Neuronal stem cell (in vitro differentiated cells): Measurements from ENCODE around the gene EHMT1.
A peak's percentile ranks its signal among the peaks of the same experiment; 100 is the strongest.

Source experiments
- DNase-seq: peaks from one replicate; pipeline ENCODE4 v3.0.0-alpha.2; 2013; ENCODE audit warnings: low spot score
- H2AFZ ChIP-seq: one replicate; pipeline ENCODE4 v1.6.1; 2013; ENCODE audit warnings: mild to moderate bottlenecking, low read length, inconsistent platforms
- H2AK5ac ChIP-seq: 2 replicates; pipeline ENCODE4 v1.6.1; 2013; ENCODE audit warnings: low read depth, mild to moderate bottlenecking, inconsistent platforms, low read length, moderate library complexity, mixed read lengths
- H2BK120ac ChIP-seq: 2 replicates; pipeline ENCODE4 v1.6.1; 2013; ENCODE audit warnings: low read depth, mild to moderate bottlenecking, inconsistent platforms, low read length, moderate library complexity, mixed read lengths
- H2BK12ac ChIP-seq: one replicate; pipeline ENCODE4 v1.6.1; 2013; ENCODE audit warnings: low read length, inconsistent platforms
- H2BK15ac ChIP-seq: 2 replicates; pipeline ENCODE4 v1.6.1; 2013; ENCODE audit warnings: mild to moderate bottlenecking, low read length, inconsistent platforms, mixed read lengths
- H2BK5ac ChIP-seq: one replicate; pipeline ENCODE4 v1.6.1; 2013; ENCODE audit warnings: inconsistent platforms, mild to moderate bottlenecking, low read length, moderate library complexity
- H3K14ac ChIP-seq: one replicate; pipeline ENCODE4 v1.6.1; 2013; ENCODE audit warnings: low read length, inconsistent platforms
- H3K18ac ChIP-seq: 2 replicates; pipeline ENCODE4 v1.6.1; 2013; ENCODE audit warnings: low read length, inconsistent platforms
- H3K23ac ChIP-seq: 2 replicates; pipeline ENCODE4 v1.6.1; 2013; ENCODE audit warnings: low read depth, mild to moderate bottlenecking, mixed read lengths, low read length, inconsistent platforms; ENCODE audit not compliant: poor library complexity
- H3K27ac ChIP-seq: replicated peaks from 3 replicates; pipeline ENCODE4 v1.5.1; 2013; ENCODE audit warnings: low read length, inconsistent platforms
- H3K27me3 ChIP-seq, 3 experiments: 2 replicates each; pipeline ENCODE4 v1.6.1; 2013; ENCODE audit warnings: low read length in 3 of 3, mild to moderate bottlenecking in 2 of 3, inconsistent platforms in 1 of 3, low read depth in 1 of 3, mixed read lengths in 1 of 3, moderate library complexity in 1 of 3; ENCODE audit not compliant: control insufficient read depth in 3 of 3, insufficient read depth in 3 of 3
- H3K36me3 ChIP-seq, 2 donors: replicated peaks in 1 of 2; 2 replicates each; pipeline ENCODE4 v1.6.1; 2013; ENCODE audit warnings: low read length in 2 of 2; ENCODE audit not compliant: control insufficient read depth in 2 of 2, insufficient read depth in 2 of 2
- H3K4ac ChIP-seq: 2 replicates; pipeline ENCODE4 v1.6.1; 2013; ENCODE audit warnings: inconsistent platforms, mild to moderate bottlenecking, low read length, moderate library complexity
- H3K4me1 ChIP-seq, 2 donors: 1 replicate in 1 of 2; 2 replicates in 1 of 2; pipeline ENCODE4 v1.6.1; 2013; ENCODE audit warnings: low read length in 2 of 2, low read depth in 1 of 2; ENCODE audit not compliant: control insufficient read depth in 2 of 2, insufficient read depth in 1 of 2
- H3K4me2 ChIP-seq: one replicate; pipeline ENCODE4 v1.6.1; 2013; ENCODE audit warnings: mild to moderate bottlenecking, low read length, inconsistent platforms; ENCODE audit not compliant: insufficient read depth, poor library complexity, severe bottlenecking
- H3K4me3 ChIP-seq, 2 donors: 2 replicates each; pipeline ENCODE4 v1.5.1; 2013; ENCODE audit warnings: low read length in 2 of 2, mild to moderate bottlenecking in 2 of 2, inconsistent platforms in 1 of 2, moderate library complexity in 1 of 2
- H3K79me1 ChIP-seq: one replicate; pipeline ENCODE4 v1.6.1; 2013; ENCODE audit warnings: low read depth, mild to moderate bottlenecking, inconsistent platforms, low read length, moderate library complexity
- H3K9ac ChIP-seq: one replicate; pipeline ENCODE4 v1.6.1; 2013; ENCODE audit warnings: mild to moderate bottlenecking, low read depth, low read length, inconsistent platforms; ENCODE audit not compliant: poor library complexity
- H3K9me3 ChIP-seq, 2 donors: replicated peaks in 1 of 2; 2 replicates each; pipeline versions ENCODE3 to v1.6.1; 2013; ENCODE audit warnings: low read length in 2 of 2, mild to moderate bottlenecking in 2 of 2, inconsistent platforms in 1 of 2, low read depth in 1 of 2, mixed read lengths in 1 of 2, moderate library complexity in 1 of 2; ENCODE audit not compliant: control insufficient read depth in 2 of 2, insufficient read depth in 1 of 2
- H4K8ac ChIP-seq: one replicate; pipeline ENCODE4 v1.6.1; 2013; ENCODE audit warnings: low read depth, mild to moderate bottlenecking, inconsistent platforms, low read length, moderate library complexity
- H4K91ac ChIP-seq: one replicate; pipeline ENCODE4 v1.6.1; 2013; ENCODE audit warnings: low read length, low read depth, mild to moderate bottlenecking, inconsistent platforms; ENCODE audit not compliant: poor library complexity
- WGBS, 2 donors: extraction: QIAGEN DNeasy Blood & Tissue Kit; methylation state at CpG; one replicate each; pipeline ENCODE4 v1.1.7; 2013; ENCODE audit warnings: missing lambda C conversion rate in 2 of 2, mixed read lengths in 1 of 2; ENCODE audit not compliant: insufficient read length in 2 of 2, insufficient replicate concordance in 1 of 2; ENCODE audit errors: extremely low coverage in 2 of 2; 5-methylcytosine and 5-hydroxymethylcytosine counted together

EHMT1 gene

GRCh38 chr9:137614631-137615386 lies 4.0 kb upstream of the EHMT1 start:
- no peak for DNase-seq
- H3K4me2 ChIP-seq, result no peak overlapping the region
- H4K91ac ChIP-seq, result no peak overlapping the region
- H2BK120ac ChIP-seq, result no peak overlapping the region
- no peak overlapping the region for H2BK15ac ChIP-seq
- no CpG with 5 or more reads among the region's 25 CpGs for WGBS, 2 donors
- H3K4me1 ChIP-seq, result peaks cover 5 to 6% of the 10 kb centered on the region in 2 donors
- no peak overlapping the region for H3K9ac ChIP-seq
- H3K27ac ChIP-seq, result no peak overlapping the region
- H2BK12ac ChIP-seq, result peak overlapping the region; percentile 41
- no peak overlapping the region for H3K14ac ChIP-seq
- H2BK5ac ChIP-seq, result peak overlapping the region; percentile 35
- H3K27me3 ChIP-seq, result no peaks in the 10 kb centered on the region
- no peak overlapping the region for H3K23ac ChIP-seq
- H2AFZ ChIP-seq, result no peak overlapping the region
- no peak overlapping the region for H3K4ac ChIP-seq
- H3K79me1 ChIP-seq, result peaks cover 20% of the 10 kb centered on the region
- no peak overlapping the region for H2AK5ac ChIP-seq
- H3K36me3 ChIP-seq, result peaks cover 24 to 46% of the 10 kb centered on the region in 2 donors
- no peaks in the 10 kb centered on the region for H3K9me3 ChIP-seq
- H3K4me3 ChIP-seq, result no peak overlapping the region
- no peak overlapping the region for H4K8ac ChIP-seq
- no peak overlapping the region for H3K18ac ChIP-seq

GRCh38 chr9:137615387-137615871 lies 3.4 kb upstream of the EHMT1 start:
- no CpG with 5 or more reads among the region's 19 CpGs for WGBS, 2 donors
- no peak overlapping the region for H3K9ac ChIP-seq
- H3K4me1 ChIP-seq, result peaks cover 5 to 8% of the 10 kb centered on the region in 2 donors
- no peaks in the 10 kb centered on the region for H3K27me3 ChIP-seq
- no peak overlapping the region for H3K18ac ChIP-seq
- no peak overlapping the region for H3K4me2 ChIP-seq
- no peak overlapping the region for H4K8ac ChIP-seq
- no peak overlapping the region for H2AK5ac ChIP-seq
- H3K4ac ChIP-seq, result no peak overlapping the region
- H3K9me3 ChIP-seq, result no peaks in the 10 kb centered on the region
- no peak overlapping the region for H4K91ac ChIP-seq
- no peak overlapping the region for H3K23ac ChIP-seq
- H2BK15ac ChIP-seq, result no peak overlapping the region
- H3K14ac ChIP-seq, result no peak overlapping the region
- H2AFZ ChIP-seq, result no peak overlapping the region
- peak overlapping the region; percentile 35 for H2BK5ac ChIP-seq
- peaks cover 24 to 47% of the 10 kb centered on the region in 2 donors for H3K36me3 ChIP-seq
- no peak overlapping the region for H2BK120ac ChIP-seq
- H3K79me1 ChIP-seq, result peaks cover 20% of the 10 kb centered on the region
- peak overlapping the region in 1 of 2 donors; percentile 40 for H3K4me3 ChIP-seq
- H3K27ac ChIP-seq, result no peak overlapping the region
- DNase-seq, result no peak
- no peak overlapping the region for H2BK12ac ChIP-seq

GRCh38 chr9:137619240-137620047 lies 639 bp downstream of the EHMT1 start:
- H3K14ac ChIP-seq, result peak overlapping the region; percentile 31
- no peak overlapping the region for H2BK120ac ChIP-seq
- H3K4me1 ChIP-seq, result peaks cover 8 to 13% of the 10 kb centered on the region in 2 donors
- no peaks in the 10 kb centered on the region for H3K9me3 ChIP-seq
- peak overlapping the region; percentile 55 for H3K4me2 ChIP-seq
- H4K8ac ChIP-seq, result no peak overlapping the region
- no peak overlapping the region for H2BK15ac ChIP-seq
- no peaks in the 10 kb centered on the region for H3K27me3 ChIP-seq
- no peak for DNase-seq
- peak overlapping the region; percentile 81 to 99 for H3K4me3 ChIP-seq
- H3K23ac ChIP-seq, result no peak overlapping the region
- no peak overlapping the region for H2BK5ac ChIP-seq
- H2AFZ ChIP-seq, result peak overlapping the region; percentile 73
- H3K36me3 ChIP-seq, result peaks cover 21 to 68% of the 10 kb centered on the region in 2 donors
- no CpG with 5 or more reads among the region's 58 CpGs for WGBS, 2 donors
- H3K79me1 ChIP-seq, result peaks cover 14% of the 10 kb centered on the region
- peak overlapping the region; percentile 42 for H3K4ac ChIP-seq
- peak overlapping the region; percentile 32 for H4K91ac ChIP-seq
- H3K27ac ChIP-seq, result peak overlapping the region; percentile 80
- peak overlapping the region; percentile 88 for H3K9ac ChIP-seq
- peak overlapping the region; percentile 78 for H2AK5ac ChIP-seq
- H3K18ac ChIP-seq, result peak overlapping the region; percentile 92
- no peak overlapping the region for H2BK12ac ChIP-seq

GRCh38 chr9:137620048-137620405 lies 1.2 kb downstream of the EHMT1 start:
- H2BK15ac ChIP-seq, result no peak overlapping the region
- no peak overlapping the region for H2BK12ac ChIP-seq
- no peak overlapping the region for H3K4ac ChIP-seq
- H3K4me1 ChIP-seq, result peaks cover 8 to 13% of the 10 kb centered on the region in 2 donors
- H2AFZ ChIP-seq, result no peak overlapping the region
- H4K91ac ChIP-seq, result no peak overlapping the region
- peak overlapping the region in 1 of 2 donors; percentile 81 for H3K4me3 ChIP-seq
- H4K8ac ChIP-seq, result no peak overlapping the region
- no peak overlapping the region for H3K14ac ChIP-seq
- peak overlapping the region; percentile 21 for H3K4me2 ChIP-seq
- H3K23ac ChIP-seq, result no peak overlapping the region
- no CpG with 5 or more reads among the region's 4 CpGs for WGBS, 2 donors
- no peak overlapping the region for H2AK5ac ChIP-seq
- no peak overlapping the region for H3K18ac ChIP-seq
- DNase-seq, result no peak
- H3K27ac ChIP-seq, result no peak overlapping the region
- peaks cover 11% of the 10 kb centered on the region for H3K79me1 ChIP-seq
- no peaks in the 10 kb centered on the region for H3K27me3 ChIP-seq
- no peak overlapping the region for H3K9ac ChIP-seq
- no peak overlapping the region for H2BK5ac ChIP-seq
- no peak overlapping the region for H2BK120ac ChIP-seq
- peaks cover 16 to 66% of the 10 kb centered on the region in 2 donors for H3K36me3 ChIP-seq
- no peaks in the 10 kb centered on the region for H3K9me3 ChIP-seq
